ENCODE results near the gene ACKR2. TPM values are rescaled to one million over a fixed set of nuclear protein-coding genes. Genes with fewer than 3 reads are reported as not detected.

The ACKR2 gene
- total and polyA plus RNA-seq, 2 of the 13 experiments (the other 11 are each of a cell fraction or from before 2014, with no cell fraction given): 1.1 to 1.9 TPM

DNA sequence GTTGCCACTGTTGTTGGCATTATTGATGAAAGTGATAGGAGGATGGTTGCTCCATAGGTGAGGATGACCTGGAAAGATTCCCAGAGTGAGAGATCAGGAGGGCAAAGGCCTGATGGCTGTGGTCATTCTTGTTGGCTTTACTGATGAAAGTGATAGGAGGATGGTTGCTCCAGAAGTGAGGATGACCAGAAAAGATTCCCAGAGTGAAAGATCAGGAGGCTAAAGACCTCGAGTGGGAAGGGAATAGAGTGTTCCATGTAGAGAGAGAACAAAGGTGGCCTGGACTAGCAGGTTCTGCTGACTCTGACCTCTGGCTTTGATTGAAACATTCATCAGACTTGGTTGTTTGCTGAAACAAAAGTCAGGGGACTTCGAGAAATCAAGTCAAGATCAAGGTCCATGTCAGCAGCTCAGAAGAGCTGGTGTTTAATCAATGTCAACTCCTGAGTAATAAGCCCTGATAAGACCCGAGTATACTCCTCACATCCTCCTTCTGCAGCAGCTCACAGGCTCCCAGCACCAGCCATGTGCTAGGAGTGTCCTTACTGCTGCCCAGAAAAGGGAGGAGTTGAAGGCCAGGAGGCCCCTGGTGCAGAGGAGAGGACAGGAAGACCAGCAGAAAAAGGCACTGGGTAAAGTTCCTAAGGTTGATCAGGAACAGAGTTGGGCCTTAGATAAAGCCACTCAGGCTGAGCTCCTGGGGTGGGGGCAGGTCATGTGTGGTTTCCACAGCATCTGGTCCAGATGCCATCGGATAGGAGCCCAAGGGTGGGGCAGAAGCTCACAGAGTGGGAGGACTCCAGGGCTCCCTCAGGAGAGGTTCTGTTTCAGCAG, 46.5 kb downstream of the ACKR2 start (continued):
- no peak for TF ChIP-seq ATF7-NPFF (CRISPR knock-in tag; IDR thresholded peaks at IDR 0.05; ENCODE audit: low read depth)
- TF ChIP-seq RBFOX2 (IDR thresholded peaks at IDR 0.05; ENCODE audit: low read depth, low read length): no peak
- 0 out of 2 replicates have a peak, but pooled peaks have one; percentile 27 for TF ChIP-seq KDM4B (CRISPR knock-in tag; IDR thresholded peaks at IDR 0.05)
- no peak for TF ChIP-seq GLI4 (CRISPR knock-in tag; IDR thresholded peaks at IDR 0.05; ENCODE audit: borderline replicate concordance)
- no peak for TF ChIP-seq HNRNPL (IDR thresholded peaks at IDR 0.05; ENCODE audit: low read depth, low read length)
- TF ChIP-seq, protein P1, sequence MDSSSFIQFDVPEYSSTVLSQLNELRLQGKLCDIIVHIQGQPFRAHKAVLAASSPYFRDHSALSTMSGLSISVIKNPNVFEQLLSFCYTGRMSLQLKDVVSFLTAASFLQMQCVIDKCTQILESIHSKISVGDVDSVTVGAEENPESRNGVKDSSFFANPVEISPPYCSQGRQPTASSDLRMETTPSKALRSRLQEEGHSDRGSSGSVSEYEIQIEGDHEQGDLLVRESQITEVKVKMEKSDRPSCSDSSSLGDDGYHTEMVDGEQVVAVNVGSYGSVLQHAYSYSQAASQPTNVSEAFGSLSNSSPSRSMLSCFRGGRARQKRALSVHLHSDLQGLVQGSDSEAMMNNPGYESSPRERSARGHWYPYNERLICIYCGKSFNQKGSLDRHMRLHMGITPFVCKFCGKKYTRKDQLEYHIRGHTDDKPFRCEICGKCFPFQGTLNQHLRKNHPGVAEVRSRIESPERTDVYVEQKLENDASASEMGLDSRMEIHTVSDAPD (CRISPR knock-in tag; IDR thresholded peaks at IDR 0.05): peak; percentile 83
- 0 out of 2 replicates have a peak, but pooled peaks have one; percentile 43 for TF ChIP-seq ARNTL (CRISPR knock-in tag; IDR thresholded peaks at IDR 0.05)
- TF ChIP-seq ZBTB3 (CRISPR knock-in tag; IDR thresholded peaks at IDR 0.05; ENCODE audit: borderline replicate concordance, low read depth): no peak
- no peak; the same call in 1 of the 2 replicates for TF ChIP-seq HOXA3 (CRISPR knock-in tag; IDR thresholded peaks at IDR 0.05)
- peak; percentile 53; the same call in 1 of the 2 replicates for TF ChIP-seq SALL2 (CRISPR knock-in tag; IDR thresholded peaks at IDR 0.05)
- TF ChIP-seq ZFP37 (CRISPR knock-in tag; IDR thresholded peaks at IDR 0.05; ENCODE audit: borderline replicate concordance): no peak
- peak; percentile 26; the same call in 1 of the 2 replicates for TF ChIP-seq ZNF292 (CRISPR knock-in tag; IDR thresholded peaks at IDR 0.05; ENCODE audit: borderline replicate concordance, low read depth)
- TF ChIP-seq, protein P2, sequence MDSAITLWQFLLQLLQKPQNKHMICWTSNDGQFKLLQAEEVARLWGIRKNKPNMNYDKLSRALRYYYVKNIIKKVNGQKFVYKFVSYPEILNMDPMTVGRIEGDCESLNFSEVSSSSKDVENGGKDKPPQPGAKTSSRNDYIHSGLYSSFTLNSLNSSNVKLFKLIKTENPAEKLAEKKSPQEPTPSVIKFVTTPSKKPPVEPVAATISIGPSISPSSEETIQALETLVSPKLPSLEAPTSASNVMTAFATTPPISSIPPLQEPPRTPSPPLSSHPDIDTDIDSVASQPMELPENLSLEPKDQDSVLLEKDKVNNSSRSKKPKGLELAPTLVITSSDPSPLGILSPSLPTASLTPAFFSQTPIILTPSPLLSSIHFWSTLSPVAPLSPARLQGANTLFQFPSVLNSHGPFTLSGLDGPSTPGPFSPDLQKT (CRISPR knock-in tag; IDR thresholded peaks at IDR 0.05; ENCODE audit: borderline replicate concordance): no peak
- TF ChIP-seq ZNF724P (CRISPR knock-in tag; IDR thresholded peaks at IDR 0.05; ENCODE audit: borderline replicate concordance): no peak
- TF ChIP-seq KLF12 (CRISPR knock-in tag; IDR thresholded peaks at IDR 0.05; ENCODE audit: borderline replicate concordance): 0 out of 2 replicates have a peak, but pooled peaks have one; percentile 44
- TF ChIP-seq, protein P3, sequence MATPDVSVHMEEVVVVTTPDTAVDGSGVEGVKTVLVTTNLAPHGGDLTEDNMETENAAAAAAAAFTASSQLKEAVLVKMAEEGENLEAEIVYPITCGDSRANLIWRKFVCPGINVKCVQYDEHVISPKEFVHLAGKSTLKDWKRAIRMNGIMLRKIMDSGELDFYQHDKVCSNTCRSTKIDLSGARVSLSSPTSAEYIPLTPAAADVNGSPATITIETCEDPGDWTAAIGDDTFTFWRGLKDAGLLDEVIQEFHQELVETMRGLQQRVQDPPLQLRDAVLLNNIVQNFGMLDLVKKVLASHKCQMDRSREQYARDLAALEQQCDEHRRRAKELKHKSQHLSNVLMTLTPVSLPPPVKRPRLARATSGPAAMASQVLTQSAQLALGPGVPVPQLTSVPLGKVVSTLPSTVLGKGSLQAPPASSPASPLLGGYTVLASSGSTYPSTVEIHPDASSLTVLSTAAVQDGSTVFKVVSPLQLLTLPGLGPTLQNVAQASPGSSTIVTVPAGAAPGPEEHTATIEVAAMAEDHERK (CRISPR knock-in tag; IDR thresholded peaks at IDR 0.05; ENCODE audit: low read depth): no peak
- TF ChIP-seq MZF1 (CRISPR knock-in tag; IDR thresholded peaks at IDR 0.05; ENCODE audit: borderline replicate concordance): no peak
- no peak for TF ChIP-seq ZNF678 (CRISPR knock-in tag; IDR thresholded peaks at IDR 0.05)
- TF ChIP-seq, protein P4, sequence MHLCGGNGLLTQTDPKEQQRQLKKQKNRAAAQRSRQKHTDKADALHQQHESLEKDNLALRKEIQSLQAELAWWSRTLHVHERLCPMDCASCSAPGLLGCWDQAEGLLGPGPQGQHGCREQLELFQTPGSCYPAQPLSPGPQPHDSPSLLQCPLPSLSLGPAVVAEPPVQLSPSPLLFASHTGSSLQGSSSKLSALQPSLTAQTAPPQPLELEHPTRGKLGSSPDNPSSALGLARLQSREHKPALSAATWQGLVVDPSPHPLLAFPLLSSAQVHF (CRISPR knock-in tag; IDR thresholded peaks at IDR 0.05): no peak
- TF ChIP-seq ZNF33A (CRISPR knock-in tag; IDR thresholded peaks at IDR 0.05; ENCODE audit: borderline replicate concordance): no peak
- no peak for TF ChIP-seq ZBTB1 (CRISPR knock-in tag; IDR thresholded peaks at IDR 0.05; ENCODE audit: borderline replicate concordance)
- TF ChIP-seq GABPB1 (CRISPR knock-in tag; IDR thresholded peaks at IDR 0.05): peak; percentile 49; the same call in 1 of the 2 replicates
- no peak for TF ChIP-seq ZNF776 (CRISPR knock-in tag; IDR thresholded peaks at IDR 0.05)
- no peak for TF ChIP-seq NR1H2 (CRISPR knock-in tag; IDR thresholded peaks at IDR 0.05; ENCODE audit: borderline replicate concordance, low read depth)
- TF ChIP-seq ZSCAN25 (CRISPR knock-in tag; IDR thresholded peaks at IDR 0.05): no peak; the same call in 1 of the 2 replicates
